ENCODE results near the gene IRF2BPL.

The IRF2BPL gene

DNA sequence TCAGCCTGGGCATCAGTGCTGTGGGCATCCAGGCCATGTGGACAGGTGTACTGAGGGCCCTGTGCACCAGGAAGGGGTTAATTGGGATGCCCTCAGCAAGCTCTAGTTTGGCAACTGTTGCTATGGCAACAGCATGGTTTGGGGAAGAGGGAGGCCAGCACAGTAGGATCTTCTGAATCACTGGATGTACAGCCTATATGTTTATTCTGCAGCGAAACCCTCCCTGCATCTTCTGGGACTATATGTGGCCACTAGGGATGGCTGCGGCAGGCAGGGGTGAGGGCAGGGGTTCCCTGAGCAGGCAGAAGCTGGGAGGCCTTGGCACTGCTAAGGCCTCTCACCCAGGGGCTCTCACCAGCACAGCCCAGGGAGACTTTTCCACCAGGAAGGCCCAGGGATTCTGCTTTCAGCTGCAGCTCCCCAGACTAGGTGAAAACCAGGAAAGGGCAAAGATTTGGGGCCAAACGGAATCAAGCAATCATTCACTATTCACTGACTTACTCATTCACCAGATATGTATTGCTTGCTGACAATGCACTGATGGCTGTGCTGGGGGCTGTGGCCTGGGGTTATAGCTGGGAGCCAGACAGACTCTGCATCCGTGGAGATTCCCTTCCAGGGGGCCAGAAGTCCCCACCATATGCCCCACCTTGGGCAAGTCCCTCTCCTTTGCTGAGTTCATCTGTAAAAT is 42.8 kb downstream of the IRF2BPL start:
- DNase-seq, result no peak

DNA sequence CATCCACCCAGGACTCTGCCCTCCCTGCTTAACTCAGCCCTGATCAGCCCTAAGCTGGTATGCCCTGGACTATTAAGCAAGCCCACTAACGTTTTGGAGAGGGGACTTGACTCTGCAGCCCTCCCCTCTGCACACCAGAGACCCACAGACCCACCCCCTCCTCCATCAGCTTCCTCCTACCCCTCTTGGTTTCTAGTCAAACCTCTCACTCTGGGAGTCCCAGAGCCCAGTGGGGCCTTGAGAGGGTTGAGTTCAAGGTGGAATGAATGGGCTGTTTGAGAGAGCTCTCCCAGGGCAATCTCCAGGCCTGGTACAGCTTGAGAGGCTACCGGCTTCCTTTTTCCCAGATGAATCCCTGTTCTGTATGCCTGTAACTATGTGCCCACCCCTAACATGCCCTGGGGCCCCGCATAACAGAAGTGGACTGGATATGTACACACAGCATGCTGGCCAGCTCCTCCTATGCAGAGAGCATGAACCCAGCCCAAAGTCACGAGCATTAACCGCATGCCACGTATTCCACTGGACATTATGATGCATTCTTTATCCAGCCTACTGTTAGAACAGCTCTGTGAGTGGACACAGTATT is 43.6 kb downstream of the IRF2BPL start:
- DNase-seq, result no peak

- no peak for DNase-seq
Observed at GRCh38 chr14:76984297-76984696, 44.2 kb downstream of the IRF2BPL start.

DNA sequence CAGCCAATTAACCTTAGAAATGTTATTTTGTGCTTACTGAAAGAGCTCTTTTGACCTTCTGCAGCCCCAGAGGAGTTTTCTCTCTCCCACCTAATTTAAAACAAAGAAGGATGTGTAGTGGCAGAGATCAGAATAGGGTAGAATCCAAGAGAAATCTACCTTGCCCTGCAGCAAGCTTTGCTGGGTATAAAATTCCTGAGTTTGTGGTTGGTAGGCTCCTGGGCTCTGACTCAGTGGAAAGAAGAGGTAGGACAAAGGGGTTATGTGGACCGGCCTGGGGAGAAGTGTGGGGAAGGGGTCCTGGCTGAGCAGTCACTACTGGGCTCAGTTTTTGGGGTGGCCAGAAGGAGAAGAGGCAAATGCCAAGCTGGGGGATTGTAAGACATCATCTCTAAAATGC is 46.8 kb downstream of the IRF2BPL start:
- DNase-seq, result no peak

DNA sequence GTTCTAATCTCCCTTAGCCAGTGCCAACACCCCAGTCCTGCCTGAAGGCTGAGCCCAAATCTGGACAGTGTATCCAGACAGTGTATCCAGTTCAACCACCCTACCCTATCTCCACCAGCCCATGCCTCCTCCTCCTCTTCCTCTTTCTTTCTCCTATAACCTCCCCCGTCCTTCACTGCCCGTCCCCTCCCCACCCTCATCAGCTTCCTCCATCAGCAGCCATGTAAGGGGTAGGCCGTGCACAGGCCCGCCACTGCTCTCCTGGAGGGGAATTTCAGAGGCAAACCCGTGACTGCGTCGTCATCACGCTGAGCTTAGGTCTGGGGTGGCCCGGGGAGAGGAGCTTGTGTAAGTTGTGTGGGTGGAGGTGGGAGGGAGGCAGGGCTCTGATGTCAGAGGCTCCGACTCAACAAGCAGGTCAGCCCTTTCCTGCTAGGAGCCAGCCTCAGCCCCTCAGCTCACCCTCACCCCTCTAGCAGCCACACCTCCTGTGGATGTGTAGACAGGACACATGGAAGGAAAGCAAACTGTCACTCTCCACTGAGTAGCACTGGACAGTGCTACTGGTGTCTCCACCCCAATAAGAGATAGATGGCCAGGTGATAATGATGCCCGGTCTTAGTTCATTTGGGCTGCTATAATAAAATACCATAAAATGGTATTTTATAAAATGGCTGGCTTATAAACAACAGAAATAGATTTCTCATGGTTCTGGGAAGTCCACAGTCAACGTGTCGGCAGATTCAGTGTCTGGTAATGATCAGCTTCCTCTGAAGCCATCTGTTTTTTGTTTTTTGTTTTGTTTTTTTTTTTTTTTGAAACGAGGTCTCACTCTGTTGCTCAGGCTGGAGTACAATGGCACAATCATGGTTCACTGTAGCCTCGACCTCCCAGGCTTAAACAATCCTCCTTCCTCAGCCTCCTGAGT is 50.5 kb downstream of the IRF2BPL start:
- DNase-seq, result no peak

- no peak for DNase-seq
Observed at GRCh38 chr14:76976240-76977005, 52.1 kb downstream of the IRF2BPL start.

GRCh38 chr14:76975812-76976211 is 52.7 kb downstream of the IRF2BPL start:
- DNase-seq, result no peak

GRCh38 chr14:76975051-76975450 is 53.5 kb downstream of the IRF2BPL start:
- no peak for DNase-seq
